GM06990 (cell line): ENCODE measurements around the gene NXF2B.

Source experiments
- DNase-seq: peaks from one replicate; pipeline ENCODE4 v3.0.0-alpha.2; 2011; ENCODE audit not compliant: insufficient read length; ENCODE audit errors: extremely low read depth
- H3K27me3 ChIP-seq: replicated peaks from 2 replicates; pipeline ENCODE4 v1.6.0; 2011; ENCODE audit warnings: low read length; ENCODE audit not compliant: control insufficient read depth, insufficient read depth
- H3K36me3 ChIP-seq: 2 replicates; pipeline ENCODE4 v1.5.1; 2011; ENCODE audit warnings: low read length; ENCODE audit not compliant: control insufficient read depth, insufficient read depth
- H3K4me3 ChIP-seq: replicated peaks from 2 replicates; pipeline ENCODE4 v1.5.1; 2011; ENCODE audit warnings: low read depth, mild to moderate bottlenecking, control low read depth, low read length
- CTCF ChIP-seq: IDR thresholded peaks from 2 replicates; pipeline ENCODE4 v1.5.1; 2011; ENCODE audit warnings: low read length, control low read depth, mild to moderate bottlenecking, inconsistent platforms; ENCODE audit not compliant: insufficient read depth, poor library complexity, severe bottlenecking

Gene NXF2B

DNA sequence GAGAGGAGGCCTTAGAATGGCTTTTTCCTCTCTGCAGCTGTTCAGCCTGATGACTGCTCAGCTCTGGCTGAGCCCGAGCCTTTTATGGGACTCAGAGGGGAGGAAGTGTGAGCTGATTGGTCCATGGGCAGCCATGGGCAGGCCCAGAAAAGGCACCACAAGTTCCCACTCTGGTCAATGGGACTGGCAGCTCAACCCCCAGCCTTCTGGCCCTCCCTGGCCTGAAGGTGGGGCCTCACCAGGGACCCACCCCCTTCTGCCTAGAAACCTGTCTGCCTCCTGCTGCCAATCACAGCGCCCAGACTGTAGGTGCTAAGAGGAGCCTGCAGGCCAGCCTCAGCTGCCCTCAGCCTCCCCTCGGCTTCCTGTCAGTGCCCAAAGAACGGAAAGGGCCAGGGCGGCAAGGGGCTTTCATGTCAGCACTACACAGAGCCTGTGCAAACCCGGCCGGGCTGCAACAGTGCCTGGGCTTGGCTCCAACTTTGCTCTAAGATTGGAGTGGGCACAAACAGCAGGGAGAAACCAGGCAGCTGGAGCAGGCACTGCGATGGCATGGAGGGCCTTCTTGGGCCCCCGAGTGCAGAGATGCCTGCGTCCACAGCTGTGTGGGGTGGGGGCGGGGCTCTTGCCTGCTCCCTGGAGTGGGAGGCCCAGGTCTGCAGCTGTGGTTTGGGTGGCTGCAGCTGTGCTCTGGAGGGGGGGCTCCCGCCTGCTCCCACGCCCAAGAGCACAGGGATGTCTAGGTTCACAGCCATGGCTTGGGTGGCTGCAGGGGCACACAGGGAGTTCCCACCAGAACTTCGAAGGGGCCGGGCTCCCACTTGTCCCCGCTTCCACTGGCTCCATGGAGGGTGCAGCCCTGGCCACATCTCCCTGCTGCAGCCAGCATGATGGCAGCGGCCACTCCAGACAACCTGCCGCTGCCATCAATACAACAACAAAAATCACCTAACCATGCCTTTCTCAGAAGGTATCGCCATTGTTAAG is 100.2 kb downstream of the NXF2B start:
- no peak for TF ChIP-seq CTCF
- no peak for DNase-seq
- H3K4me3 ChIP-seq = no peak overlapping the region
- H3K36me3 ChIP-seq = no peaks in the 10 kb centered on the region
- no peaks in the 10 kb centered on the region for H3K27me3 ChIP-seq

- Histone ChIP-seq H3K4me3 (no peak overlapping the region), H3K27me3 (no peaks in the 10 kb centered on the region), H3K36me3 (no peaks in the 10 kb centered on the region)
- no peak for DNase-seq
- TF ChIP-seq CTCF = no peak
Observed at GRCh38 chrX:102338162-102338561, 101.6 kb downstream of the NXF2B start.
